AG08396 (cell line): ENCODE data around the gene KLLN.
"Not testable (repeated sequence)": the region's sequence is repeated elsewhere in the genome, so short reads cannot be mapped to it uniquely, and the experiment has no call there.

Source experiments
- DNase-seq: peaks from one replicate; pipeline ENCODE4 v3.0.0; 2012; ENCODE audit warnings: low spot score, mixed read lengths

KLLN gene, protein sequence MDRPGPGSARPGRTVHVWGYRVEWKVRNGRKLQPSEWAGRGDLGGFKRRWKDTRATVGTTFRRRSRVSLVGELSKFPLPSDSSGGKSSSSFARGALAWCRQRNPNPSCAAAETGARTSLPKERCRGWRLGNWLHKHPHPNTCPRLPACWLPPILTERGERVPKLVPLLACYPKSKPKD

DNA sequence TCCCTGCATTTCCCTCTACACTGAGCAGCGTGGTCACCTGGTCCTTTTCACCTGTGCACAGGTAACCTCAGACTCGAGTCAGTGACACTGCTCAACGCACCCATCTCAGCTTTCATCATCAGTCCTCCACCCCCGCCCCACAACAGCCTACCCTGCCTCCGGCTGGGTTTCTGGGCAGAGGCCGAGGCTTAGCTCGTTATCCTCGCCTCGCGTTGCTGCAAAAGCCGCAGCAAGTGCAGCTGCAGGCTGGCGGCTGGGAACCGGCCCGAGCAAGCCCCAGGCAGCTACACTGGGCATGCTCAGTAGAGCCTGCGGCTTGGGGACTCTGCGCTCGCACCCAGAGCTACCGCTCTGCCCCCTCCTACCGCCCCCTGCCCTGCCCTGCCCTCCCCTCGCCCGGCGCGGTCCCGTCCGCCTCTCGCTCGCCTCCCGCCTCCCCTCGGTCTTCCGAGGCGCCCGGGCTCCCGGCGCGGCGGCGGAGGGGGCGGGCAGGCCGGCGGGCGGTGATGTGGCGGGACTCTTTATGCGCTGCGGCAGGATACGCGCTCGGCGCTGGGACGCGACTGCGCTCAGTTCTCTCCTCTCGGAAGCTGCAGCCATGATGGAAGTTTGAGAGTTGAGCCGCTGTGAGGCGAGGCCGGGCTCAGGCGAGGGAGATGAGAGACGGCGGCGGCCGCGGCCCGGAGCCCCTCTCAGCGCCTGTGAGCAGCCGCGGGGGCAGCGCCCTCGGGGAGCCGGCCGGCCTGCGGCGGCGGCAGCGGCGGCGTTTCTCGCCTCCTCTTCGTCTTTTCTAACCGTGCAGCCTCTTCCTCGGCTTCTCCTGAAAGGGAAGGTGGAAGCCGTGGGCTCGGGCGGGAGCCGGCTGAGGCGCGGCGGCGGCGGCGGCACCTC lies at the start of gene KLLN, which contains the start of gene PTEN:
Gene KLLN (minus strand): TSS at position 481 of the 891 bp plus-strand sequence. CDS start 1,046 bp downstream, outside the sequence.
Gene PTEN (plus strand): TSS at position 573 of the 891 bp plus-strand sequence. CDS start 845 bp downstream, outside the sequence.
- DNase-seq = peak; percentile 93

DNA sequence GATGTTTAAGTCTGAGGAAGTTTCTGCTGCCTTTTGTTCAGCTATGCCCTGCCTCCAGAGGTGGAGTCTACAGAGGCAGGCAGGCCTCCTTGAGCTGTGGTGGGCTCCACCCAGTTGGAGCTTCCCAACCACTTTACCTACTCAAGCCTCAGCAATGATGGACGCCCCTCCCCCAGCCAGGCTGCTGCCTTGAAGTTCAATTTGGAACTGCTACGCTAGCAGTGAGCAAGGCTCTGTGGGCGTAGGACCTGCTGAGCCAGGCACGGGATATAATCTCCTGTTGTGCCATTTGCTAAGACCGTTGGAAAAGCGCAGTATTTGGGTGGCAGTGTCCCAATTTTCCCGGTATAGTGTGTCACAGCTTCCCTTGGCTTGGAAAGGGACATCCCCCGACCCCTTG lies 40.1 kb upstream of the KLLN start:
- DNase-seq = not testable (repeated sequence)

DNA sequence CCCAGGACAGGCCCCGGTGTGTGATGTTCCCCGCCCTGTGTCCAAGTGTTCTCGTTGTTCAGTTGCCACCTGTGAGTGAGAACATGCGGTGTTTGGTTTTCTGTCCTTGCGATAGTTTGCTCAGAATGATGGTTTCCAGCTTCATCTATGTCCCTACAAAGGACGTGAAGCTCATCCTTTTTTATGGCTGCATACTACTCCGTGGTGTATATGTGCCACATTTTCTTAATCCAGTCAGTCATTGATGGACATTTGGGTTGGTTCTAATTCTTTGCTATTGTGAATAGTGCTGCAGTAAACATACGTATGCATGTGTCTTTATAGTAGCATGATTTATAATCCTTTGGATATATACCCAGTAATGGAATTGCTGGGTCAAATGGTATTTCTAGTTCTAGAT lies 34.6 kb upstream of the KLLN start:
- DNase-seq = not testable (repeated sequence)

DNA sequence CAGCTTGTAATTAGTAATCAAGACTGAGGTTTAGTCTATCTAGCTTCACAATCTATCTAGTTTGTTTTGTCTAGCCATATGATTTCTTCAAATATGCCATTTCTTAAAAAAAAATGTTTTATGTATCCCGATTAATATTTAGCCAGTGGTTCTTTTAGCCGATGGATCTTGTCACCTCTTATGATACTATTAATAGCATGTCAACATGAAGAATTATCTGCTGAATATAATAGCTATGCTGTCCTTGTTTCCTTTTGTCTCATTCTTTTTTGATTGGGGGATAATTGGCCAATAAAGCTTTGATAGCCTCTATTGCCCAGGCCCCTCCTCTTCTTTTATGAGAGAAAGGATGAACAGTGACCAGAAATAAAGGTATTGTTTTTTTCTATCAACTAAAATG lies 32.9 kb upstream of the KLLN start:
- no peak for DNase-seq

DNA sequence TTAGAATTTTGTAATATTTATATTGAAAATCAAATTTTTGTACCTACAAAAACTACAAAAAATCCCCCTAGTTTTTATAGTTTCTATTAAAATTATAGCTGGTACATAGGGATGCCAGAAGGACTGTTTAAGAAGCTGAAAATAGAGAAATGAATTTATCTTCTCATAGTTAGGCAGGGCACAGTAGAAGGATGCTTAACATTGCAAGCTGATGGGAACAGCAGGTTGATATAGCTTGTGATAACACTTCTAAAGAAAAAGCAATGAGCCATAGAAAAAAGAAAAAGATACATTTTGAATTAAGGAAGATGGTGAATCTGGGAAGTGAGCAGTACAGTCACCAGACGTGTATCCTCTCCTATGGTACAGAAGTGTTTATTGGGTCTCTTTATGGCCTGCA lies 32.1 kb upstream of the KLLN start:
- no peak for DNase-seq

DNA sequence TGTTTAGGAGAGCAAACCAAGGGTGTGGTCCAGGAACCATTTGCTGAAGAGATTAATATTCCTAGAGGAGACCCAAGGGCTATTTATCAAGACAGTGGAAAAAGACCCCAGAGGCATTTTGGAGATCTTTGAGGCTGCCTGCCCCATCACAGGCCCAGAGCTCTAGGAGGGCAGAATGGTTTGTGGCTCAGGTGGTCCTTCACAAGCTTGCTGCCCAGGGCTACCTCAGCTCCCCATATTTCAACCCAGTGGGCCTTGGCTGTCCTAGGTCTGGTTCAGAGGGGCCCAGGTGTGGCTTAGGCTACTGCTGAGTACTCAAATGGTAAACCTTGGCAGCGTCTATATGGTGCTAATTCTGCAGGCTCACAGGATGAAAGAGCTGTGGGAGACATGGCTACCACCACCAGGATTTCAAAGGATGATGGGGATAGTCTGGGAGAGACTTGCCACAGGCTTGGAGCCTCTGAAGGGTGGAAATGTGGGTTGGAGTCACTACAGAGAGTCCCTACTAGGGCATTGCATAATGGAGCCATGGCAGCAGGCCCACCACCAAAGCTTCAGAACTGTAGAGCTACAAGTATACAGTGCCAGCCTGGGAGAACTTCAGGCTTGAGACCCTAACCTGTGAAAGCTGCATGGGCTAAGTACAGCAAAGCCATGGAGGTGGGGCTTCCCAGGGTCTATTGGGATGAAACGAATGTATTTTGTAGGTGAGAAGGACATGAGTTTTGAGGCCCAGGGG lies 24.4 kb upstream of the KLLN start:
- no peak for DNase-seq

DNA sequence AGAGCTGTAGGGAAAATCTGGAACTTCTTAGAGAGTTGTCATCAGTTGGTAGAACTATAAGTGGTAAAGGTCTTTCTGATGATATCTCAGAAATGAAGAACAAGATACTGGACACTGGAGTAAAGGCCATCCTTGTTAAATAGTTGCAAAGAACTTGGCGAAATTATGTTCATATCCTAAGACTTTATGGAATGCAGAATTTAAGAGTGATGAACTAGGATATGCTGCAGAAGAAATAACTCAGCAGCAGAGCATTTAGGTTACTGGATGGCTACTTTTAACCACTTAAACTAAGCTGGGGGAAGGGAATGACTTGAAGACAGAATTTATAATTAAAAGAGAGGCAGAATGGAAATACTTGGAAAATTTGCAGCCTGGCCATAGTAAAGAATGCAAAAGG lies 23.8 kb upstream of the KLLN start:
- DNase-seq = no peak

DNA sequence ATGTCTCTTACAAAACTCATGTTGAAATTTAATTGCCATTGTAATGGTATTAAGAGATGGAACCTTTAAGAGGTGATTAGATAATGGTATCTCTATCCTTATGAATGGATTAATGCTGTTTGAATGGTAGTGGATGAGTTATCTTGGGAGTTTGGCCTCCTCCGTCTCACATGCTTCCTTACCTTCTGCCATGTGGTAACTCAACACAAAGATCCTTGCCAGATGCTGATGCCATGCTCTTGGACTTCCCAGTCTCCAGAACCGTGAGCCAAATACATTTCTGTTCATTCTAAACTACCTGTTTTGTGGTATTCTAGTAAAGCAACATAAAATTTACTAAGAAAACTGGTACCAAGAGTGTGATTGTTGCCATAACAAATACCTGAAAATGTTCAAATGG lies 23.3 kb upstream of the KLLN start:
- DNase-seq = no peak

DNA sequence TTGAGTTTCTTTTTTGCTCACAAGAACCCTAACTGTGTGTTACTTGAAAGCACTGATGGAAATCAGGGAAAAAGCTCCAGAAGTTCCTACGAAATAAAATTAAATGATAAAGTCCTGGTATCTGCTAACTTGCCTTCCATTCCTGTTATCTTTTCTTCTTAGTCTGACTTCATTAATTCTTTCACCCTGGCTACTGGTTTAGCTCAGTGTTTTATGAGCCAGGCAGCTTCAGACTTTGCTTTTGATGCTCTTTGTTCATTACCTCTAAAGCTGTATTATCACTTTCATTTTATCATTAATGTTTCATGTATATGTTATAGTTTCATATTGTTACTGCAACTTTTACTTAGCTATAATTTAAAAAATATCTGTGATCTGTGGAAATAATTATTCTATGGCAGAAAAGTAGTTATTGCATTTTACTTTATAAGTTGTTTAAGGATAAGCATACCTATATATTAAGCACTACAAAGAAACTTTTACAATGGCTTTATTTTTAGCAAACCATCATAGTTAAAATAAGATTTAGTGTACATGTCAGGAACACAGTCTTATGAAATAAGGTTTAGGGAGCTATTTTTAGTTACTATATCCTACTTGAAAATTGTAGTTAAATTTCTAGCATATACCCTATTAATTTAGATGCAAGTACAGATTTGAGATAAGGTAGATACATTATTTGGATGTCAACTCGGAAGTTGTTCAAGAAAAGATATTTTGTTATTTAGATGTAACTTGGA lies 19.4 kb upstream of the KLLN start:
- DNase-seq = no peak

DNA sequence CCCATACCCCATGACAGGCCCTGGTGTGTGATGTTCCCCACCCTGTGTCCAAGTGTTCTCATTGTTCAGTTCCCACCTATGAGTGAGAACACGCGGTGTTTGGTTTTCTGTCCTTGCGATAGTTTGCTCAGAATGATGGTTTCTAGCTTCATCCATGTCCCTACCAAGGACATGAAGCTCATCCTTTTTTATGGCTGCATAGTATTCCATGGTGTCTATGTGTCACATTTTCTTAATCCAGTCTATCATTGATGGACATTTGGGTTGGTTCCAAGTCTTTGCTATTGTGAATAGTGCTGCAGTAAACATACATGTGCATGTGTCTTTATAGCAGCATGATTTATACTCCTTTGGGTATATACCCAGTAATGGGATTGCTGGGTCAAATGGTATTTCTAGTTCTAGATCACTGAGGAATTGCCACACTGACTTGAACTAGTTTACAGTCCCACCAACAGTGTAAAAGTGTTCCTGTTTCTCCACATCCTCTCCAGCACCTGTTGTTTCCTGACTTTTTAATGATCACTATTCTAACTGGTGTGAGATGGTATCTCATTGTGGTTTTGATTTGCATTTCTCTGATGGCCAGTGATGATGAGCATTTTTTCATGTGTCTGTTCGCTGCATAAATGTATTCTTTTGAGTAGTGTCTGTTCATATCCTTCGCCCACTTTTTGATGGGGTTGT lies 18.2 kb upstream of the KLLN start:
- not testable (repeated sequence) for DNase-seq

DNA sequence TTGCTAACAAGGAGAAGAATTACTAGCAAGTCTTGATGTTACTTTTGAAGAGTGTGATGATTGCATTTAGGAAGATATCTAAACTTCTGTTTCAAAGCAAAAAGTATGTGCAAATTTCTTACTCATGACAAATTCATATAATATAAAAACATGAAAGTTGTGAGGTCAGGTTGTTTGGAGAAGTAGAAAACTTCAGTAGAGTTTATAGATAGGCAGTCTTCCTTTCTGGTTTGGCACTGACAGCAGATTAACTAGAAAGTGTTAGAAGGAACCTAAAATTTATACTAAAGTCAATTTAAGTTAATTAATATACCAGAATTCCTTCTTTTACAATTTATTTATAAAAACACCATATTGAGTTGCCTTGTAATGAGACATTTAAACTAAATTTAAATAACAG lies 17.0 kb upstream of the KLLN start:
- no peak for DNase-seq

DNA sequence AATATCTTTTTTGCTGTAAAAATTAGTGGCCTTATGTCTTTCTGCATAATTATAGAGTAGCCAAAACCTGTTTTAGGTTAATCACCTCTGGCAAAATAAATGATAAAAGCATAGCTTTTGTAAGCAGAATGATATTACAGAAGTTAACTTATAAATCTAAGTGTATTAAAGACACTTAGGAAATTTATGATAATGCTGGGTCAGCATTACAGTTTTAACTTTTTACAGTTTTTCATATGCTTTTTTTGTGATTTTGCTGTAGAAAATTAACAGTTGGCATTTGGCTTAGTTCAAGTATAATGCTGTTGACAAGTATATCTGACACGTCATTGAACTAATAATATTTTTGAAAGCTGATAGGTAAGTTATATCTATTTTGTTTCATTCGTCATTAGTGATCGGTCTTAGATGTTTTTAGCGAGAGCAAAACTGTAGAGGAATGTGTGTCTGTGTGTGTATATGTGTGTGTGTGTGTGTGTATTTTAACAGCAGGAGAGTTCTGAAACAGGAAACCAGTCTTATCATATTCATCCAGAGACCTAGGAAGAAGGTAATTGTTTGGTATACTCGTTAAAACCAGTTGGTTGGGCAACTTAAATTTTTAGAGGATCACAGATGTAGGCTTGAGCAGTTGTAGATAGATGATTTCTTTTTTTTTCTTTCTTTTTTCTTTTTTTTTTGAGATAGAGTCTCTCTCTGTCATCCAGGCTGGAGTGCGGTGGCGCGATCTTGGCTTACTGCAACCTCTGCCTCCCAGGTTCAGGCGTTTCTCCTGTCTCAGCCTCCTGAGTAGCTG lies 15.5 kb upstream of the KLLN start:
- no peak for DNase-seq

DNA sequence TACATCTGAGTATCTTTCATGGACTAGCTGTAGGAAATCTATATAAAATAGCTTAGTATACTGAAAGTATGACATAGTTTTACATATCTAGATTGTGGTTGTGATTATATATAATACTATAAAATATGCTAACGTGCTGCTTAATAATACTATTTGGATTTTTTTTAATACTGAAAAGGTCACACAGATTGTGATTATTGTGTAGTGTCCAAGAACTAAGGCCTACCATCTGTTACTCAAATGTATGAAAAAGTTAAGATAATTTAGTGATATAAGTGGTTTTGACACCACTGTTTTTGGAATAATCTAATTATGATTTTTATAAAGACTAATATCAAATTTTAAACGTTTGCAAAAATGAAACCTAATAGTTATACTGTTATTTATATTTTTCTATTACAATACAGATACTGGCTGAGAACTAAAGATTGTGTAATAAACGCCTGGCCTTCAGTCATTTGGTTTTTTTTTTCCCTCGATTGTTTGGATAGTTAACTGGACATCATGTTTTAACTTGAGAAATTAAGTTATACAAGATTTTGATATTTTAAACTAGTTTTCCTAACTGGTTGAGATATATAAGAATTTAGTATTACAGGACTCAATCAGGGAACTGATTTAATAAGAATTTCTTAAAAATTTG lies 12.7 kb upstream of the KLLN start:
- DNase-seq = no peak

DNA sequence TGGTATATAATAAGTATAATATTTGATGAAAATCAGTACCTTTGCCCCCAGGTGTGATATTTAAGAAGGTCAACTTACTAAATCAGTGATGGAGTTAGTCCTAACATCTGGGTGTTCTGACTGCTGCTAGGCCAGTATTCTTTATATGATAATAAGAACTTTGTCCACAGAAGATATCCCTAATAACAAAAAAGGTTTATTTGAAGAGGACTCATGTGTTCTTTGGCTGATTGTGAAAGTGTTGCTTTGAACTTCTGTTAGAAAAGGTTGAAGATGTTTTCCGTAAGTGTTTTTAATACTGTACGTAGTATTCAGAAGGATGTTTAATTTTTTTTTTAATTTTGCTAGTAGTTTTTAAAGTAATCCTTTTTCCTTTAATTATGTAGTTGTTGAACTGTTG lies 10.3 kb upstream of the KLLN start:
- DNase-seq = no peak

DNA sequence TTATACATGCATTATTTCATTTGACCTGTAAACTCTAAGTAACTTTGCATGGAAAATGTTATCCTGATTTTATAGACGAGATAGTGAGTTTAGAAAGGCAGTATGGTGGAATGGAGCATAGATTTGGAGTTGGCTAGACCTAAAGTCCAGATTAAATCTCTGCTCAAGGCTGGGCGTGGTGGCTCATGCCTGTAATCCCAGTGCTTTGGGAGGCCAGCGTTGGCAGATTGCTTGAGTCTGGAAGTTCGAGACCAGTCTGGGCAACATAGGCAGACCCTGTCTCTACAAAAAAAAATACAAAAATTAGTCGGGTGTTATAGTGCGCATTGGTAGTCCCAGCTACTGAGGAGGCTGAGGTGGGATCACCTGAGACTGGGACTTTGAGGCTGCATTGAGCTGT lies 9.5 kb upstream of the KLLN start:
- no peak for DNase-seq

DNA sequence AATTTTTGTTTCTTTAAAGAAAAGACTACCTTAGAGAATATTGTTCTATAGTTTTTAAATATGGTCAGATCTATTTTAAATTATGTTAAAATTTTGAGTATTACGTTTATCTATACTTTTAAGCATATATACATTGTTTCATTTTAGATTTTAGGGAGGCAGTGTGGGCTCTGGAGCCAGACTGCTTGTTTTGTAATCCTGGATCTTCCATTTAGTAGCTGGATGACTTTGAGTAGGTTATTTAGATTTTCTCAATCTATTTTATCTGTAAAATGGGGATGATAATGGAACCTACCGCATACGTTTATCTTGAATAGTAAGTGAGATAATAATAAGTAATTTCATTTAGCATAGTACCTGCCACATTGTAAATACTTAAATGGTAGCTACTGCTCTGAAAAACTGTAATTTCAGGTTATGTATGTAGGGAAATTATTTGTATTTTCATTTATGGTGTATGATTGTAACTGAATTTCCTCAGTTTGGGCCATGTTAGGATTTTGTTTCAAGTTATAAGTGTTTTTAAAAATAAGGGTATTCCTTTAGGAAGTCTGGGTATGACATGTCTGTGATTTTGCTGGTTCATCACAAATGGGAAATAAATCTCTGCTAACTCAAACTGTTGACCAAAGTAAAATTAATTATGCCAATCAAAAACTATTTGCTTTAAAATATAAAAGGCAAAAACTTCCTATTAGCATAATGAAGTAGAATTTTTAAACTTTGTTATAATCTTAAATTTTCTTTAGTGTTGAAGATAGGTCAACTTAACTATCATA lies 6.6 kb upstream of the KLLN start:
- DNase-seq = no peak

DNA sequence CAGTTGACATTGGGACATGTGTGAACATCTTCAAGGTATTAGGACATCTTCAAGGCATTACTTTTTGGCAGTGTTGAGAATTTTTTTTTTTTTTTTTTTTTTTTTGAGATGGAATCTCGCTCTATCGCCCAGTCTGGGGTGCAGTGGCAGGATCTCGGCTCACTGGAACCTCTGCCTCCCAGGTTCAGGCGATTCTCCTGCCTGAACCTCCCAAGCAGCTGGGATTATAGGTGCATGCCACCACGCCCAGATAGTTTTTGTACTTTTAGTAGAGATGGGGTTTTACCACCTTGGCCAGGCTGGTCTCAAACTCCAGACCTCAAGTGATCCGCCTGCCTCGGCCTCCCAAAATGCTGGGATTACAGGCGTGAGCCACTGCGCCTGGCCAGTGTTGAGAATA lies 5.8 kb upstream of the KLLN start:
- DNase-seq = not testable (repeated sequence)

DNA sequence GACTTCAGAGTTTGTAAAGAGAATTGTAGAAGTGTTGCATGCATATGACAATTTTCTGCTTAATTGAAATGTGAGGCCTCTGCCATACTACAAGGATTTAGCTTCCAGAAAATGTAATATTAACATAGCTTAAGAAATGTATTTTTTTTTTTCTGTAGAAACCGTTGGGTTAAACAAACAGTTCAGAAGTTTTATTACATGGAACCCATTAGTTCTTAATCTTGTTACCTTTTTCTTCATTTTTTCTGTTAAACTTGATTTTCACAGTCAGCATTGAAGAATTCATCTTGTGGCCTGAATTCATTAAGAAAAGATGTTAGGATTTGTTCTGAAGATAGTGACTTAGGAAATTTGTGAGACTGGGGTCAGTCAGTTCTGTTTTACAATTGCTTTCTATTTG lies 4.9 kb upstream of the KLLN start:
- DNase-seq = no peak

DNA sequence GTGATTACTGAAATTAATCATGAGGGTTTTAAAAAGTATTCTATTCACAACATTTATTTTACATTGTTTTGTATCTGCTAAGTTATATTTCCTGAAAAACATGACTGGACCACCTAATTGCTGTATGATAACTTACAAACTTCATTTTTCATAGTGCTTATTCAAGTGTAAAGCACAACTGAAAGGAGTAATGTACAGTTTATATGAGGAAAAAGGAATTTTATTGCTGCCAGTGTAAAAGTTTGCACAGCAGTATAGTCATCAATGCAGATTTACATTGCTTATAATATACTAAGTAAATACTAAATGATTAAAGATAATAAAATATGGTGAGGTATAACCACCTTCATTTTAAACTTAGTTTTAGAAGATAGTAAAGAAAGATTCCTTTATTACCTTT lies 4.1 kb upstream of the KLLN start:
- DNase-seq = no peak
